Loucy (cell line): Measurements from ENCODE around the gene LCN9.

Experiments
- H2AFZ ChIP-seq: fragments of 200-600 bp; sonication (generic); 2 replicates; pipeline ENCODE4 v1.6.0; 2016; ENCODE audit warnings: antibody characterized with exemption, mild to moderate bottlenecking, low read length, moderate library complexity
- H3F3A ChIP-seq: fragments of 200-600 bp; 2 replicates; pipeline ENCODE4 v1.6.0; 2016; ENCODE audit warnings: antibody characterized with exemption, low read depth, mild to moderate bottlenecking
- H3K27me3 ChIP-seq: fragments of 200-600 bp; sonication (generic); 2 replicates; pipeline ENCODE4 v1.6.1; 2014; ENCODE audit warnings: low read length, mild to moderate bottlenecking; ENCODE audit not compliant: insufficient read depth, poor library complexity, severe bottlenecking
- H3K36me3 ChIP-seq: fragments of 200-600 bp; sonication (generic); 2 replicates; pipeline ENCODE4 v1.6.1; 2016; ENCODE audit warnings: low read length; ENCODE audit not compliant: insufficient read depth
- H3K4me1 ChIP-seq: fragments of 200-600 bp; sonication (generic); 2 replicates; pipeline ENCODE4 v1.5.1; 2014; ENCODE audit warnings: low read length, mild to moderate bottlenecking; ENCODE audit not compliant: insufficient read depth, poor library complexity, severe bottlenecking
- H3K4me2 ChIP-seq: fragments of 200-600 bp; sonication (generic); 2 replicates; pipeline ENCODE4 v1.6.0; 2014; ENCODE audit warnings: antibody characterized with exemption, low read length, low read depth, mild to moderate bottlenecking; ENCODE audit not compliant: poor library complexity, severe bottlenecking
- H3K4me3 ChIP-seq: fragments of 200-600 bp; sonication (generic); 2 replicates; pipeline ENCODE4 v1.5.1; 2014; ENCODE audit warnings: low read length, mild to moderate bottlenecking, mixed read lengths; ENCODE audit not compliant: poor library complexity, severe bottlenecking
- H3K79me2 ChIP-seq: fragments of 200-600 bp; sonication (generic); 2 replicates; pipeline ENCODE4 v1.6.1; 2014; ENCODE audit warnings: low read length; ENCODE audit not compliant: insufficient read depth
- H3K9ac ChIP-seq: fragments of 200-600 bp; sonication (generic); 2 replicates; pipeline ENCODE4 v1.6.0; 2014; ENCODE audit warnings: mild to moderate bottlenecking, low read depth, low read length, moderate library complexity; ENCODE audit not compliant: poor library complexity, severe bottlenecking
- H3K9me2 ChIP-seq: fragments of 200-600 bp; sonication (generic); replicated peaks from 2 replicates; pipeline ENCODE4 v1.6.1; 2016; ENCODE audit warnings: low read depth, low read length, mixed read lengths
- H3K9me3 ChIP-seq: fragments of 200-600 bp; sonication (generic); 2 replicates; pipeline ENCODE4 v1.6.1; 2014; ENCODE audit warnings: mild to moderate bottlenecking, antibody characterized with exemption, low read length, low read depth; ENCODE audit not compliant: insufficient read depth
- H4K20me1 ChIP-seq: fragments of 200-600 bp; sonication (generic); 2 replicates; pipeline ENCODE4 v1.6.0; 2014; ENCODE audit warnings: antibody characterized with exemption, low read length, mild to moderate bottlenecking; ENCODE audit not compliant: insufficient read depth, poor library complexity, severe bottlenecking
- EZH2phosphoT487 ChIP-seq: fragments of 200-600 bp; IDR thresholded peaks from 2 replicates; pipeline ENCODE4 v1.6.1; 2018; ENCODE audit warnings: antibody characterized with exemption, mild to moderate bottlenecking, moderate library complexity, borderline replicate concordance
- TF ChIP-seq, protein P1 (sequence below): fragments of 200-600 bp; sonication (generic); conservative IDR thresholded peaks from 2 replicates; pipeline ENCODE4 v1.5.1; 2014; ENCODE audit warnings: mild to moderate bottlenecking, antibody characterized with exemption, low read length

The LCN9 gene

GRCh38 chr9:135660407-135660806 is 2.7 kb upstream of the LCN9 start:
- H2AFZ ChIP-seq: no peak overlapping the region
- no peak overlapping the region for H3K4me2 ChIP-seq
- H4K20me1 ChIP-seq: no peaks in the 10 kb centered on the region
- no peak for TF ChIP-seq EZH2phosphoT487
- TF ChIP-seq, protein P1, sequence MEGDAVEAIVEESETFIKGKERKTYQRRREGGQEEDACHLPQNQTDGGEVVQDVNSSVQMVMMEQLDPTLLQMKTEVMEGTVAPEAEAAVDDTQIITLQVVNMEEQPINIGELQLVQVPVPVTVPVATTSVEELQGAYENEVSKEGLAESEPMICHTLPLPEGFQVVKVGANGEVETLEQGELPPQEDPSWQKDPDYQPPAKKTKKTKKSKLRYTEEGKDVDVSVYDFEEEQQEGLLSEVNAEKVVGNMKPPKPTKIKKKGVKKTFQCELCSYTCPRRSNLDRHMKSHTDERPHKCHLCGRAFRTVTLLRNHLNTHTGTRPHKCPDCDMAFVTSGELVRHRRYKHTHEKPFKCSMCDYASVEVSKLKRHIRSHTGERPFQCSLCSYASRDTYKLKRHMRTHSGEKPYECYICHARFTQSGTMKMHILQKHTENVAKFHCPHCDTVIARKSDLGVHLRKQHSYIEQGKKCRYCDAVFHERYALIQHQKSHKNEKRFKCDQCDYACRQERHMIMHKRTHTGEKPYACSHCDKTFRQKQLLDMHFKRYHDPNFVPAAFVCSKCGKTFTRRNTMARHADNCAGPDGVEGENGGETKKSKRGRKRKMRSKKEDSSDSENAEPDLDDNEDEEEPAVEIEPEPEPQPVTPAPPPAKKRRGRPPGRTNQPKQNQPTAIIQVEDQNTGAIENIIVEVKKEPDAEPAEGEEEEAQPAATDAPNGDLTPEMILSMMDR: no peak
- no peaks in the 10 kb centered on the region for H3K79me2 ChIP-seq
- H3K9me3 ChIP-seq: peaks cover 17% of the 10 kb centered on the region; the same call in 1 of the 2 replicates
- H3K4me3 ChIP-seq: no peak overlapping the region
- H3K4me1 ChIP-seq: no peaks in the 10 kb centered on the region
- H3K9me2 ChIP-seq: no peaks in the 10 kb centered on the region
- no peak overlapping the region for H3K9ac ChIP-seq
- no peaks in the 10 kb centered on the region for H3K36me3 ChIP-seq
- H3F3A ChIP-seq: no peaks in the 10 kb centered on the region
- no peaks in the 10 kb centered on the region for H3K27me3 ChIP-seq

GRCh38 chr9:135661816-135662560 is 1.1 kb upstream of the LCN9 start:
- Histone ChIP-seq H3K36me3 (no peaks in the 10 kb centered on the region), H3K27me3 (no peaks in the 10 kb centered on the region), H3K4me3 (no peak overlapping the region), H3K4me1 (no peaks in the 10 kb centered on the region), H3K79me2 (no peaks in the 10 kb centered on the region), H3K9ac (no peak overlapping the region), H4K20me1 (no peaks in the 10 kb centered on the region), H2AFZ (no peak overlapping the region), H3K4me2 (no peak overlapping the region), H3K9me2 (no peaks in the 10 kb centered on the region), H3F3A (no peaks in the 10 kb centered on the region), H3K9me3 (peaks cover 13% of the 10 kb centered on the region; the same call in 1 of the 2 replicates)
- TF ChIP-seq, protein P1: no peak
- TF ChIP-seq EZH2phosphoT487: no peak

GRCh38 chr9:135663451-135663770 is 302 bp downstream of the LCN9 start:
- H3K9me2 ChIP-seq: no peaks in the 10 kb centered on the region
- no peaks in the 10 kb centered on the region for H3F3A ChIP-seq
- no peaks in the 10 kb centered on the region for H3K79me2 ChIP-seq
- no peak overlapping the region for H2AFZ ChIP-seq
- no peaks in the 10 kb centered on the region for H3K4me1 ChIP-seq
- H3K36me3 ChIP-seq: no peaks in the 10 kb centered on the region
- H3K4me2 ChIP-seq: no peak overlapping the region
- TF ChIP-seq, protein P1: no peak
- TF ChIP-seq EZH2phosphoT487: no peak
- no peaks in the 10 kb centered on the region for H3K27me3 ChIP-seq
- no peak overlapping the region for H3K9ac ChIP-seq
- H4K20me1 ChIP-seq: no peaks in the 10 kb centered on the region
- no peak overlapping the region for H3K4me3 ChIP-seq
- peaks cover 13% of the 10 kb centered on the region; the same call in 1 of the 2 replicates for H3K9me3 ChIP-seq
